ENCODE results near the gene ANP32A. TPM values are rescaled to one million over a fixed set of nuclear protein-coding genes. Genes with fewer than 3 reads are reported as not detected.
A peak's percentile ranks its signal among the peaks of the same experiment; 100 is the strongest.

The ANP32A gene
- total and polyA plus RNA-seq, 9 of the 15 experiments (the other 6 are each of a cell fraction or from before 2014, with no cell fraction given) = 13.2 to 656 (median 210) TPM

GRCh38 chr15:68821190-68821840 is 620 bp upstream of the ANP32A start (continued):
- TF ChIP-seq, protein P1, sequence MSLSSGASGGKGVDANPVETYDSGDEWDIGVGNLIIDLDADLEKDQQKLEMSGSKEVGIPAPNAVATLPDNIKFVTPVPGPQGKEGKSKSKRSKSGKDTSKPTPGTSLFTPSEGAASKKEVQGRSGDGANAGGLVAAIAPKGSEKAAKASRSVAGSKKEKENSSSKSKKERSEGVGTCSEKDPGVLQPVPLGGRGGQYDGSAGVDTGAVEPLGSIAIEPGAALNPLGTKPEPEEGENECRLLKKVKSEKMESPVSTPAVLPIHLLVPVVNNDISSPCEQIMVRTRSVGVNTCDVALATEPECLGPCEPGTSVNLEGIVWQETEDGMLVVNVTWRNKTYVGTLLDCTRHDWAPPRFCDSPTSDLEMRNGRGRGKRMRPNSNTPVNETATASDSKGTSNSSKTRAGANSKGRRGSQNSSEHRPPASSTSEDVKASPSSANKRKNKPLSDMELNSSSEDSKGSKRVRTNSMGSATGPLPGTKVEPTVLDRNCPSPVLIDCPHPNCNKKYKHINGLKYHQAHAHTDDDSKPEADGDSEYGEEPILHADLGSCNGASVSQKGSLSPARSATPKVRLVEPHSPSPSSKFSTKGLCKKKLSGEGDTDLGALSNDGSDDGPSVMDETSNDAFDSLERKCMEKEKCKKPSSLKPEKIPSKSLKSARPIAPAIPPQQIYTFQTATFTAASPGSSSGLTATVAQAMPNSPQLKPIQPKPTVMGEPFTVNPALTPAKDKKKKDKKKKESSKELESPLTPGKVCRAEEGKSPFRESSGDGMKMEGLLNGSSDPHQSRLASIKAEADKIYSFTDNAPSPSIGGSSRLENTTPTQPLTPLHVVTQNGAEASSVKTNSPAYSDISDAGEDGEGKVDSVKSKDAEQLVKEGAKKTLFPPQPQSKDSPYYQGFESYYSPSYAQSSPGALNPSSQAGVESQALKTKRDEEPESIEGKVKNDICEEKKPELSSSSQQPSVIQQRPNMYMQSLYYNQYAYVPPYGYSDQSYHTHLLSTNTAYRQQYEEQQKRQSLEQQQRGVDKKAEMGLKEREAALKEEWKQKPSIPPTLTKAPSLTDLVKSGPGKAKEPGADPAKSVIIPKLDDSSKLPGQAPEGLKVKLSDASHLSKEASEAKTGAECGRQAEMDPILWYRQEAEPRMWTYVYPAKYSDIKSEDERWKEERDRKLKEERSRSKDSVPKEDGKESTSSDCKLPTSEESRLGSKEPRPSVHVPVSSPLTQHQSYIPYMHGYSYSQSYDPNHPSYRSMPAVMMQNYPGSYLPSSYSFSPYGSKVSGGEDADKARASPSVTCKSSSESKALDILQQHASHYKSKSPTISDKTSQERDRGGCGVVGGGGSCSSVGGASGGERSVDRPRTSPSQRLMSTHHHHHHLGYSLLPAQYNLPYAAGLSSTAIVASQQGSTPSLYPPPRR (CRISPR knock-in tag; IDR thresholded peaks at IDR 0.05; ENCODE audit: borderline replicate concordance) = no peak
- TF ChIP-seq USF1 (CRISPR knock-in tag; IDR thresholded peaks at IDR 0.05) (no peak), YBX1 (IDR thresholded peaks at IDR 0.05) (no peak), ZBTB7A (IDR thresholded peaks at IDR 0.05; ENCODE audit: borderline replicate concordance, control insufficient read depth, low read depth, low read length) (peak; percentile 89; the same call in 1 of the 2 replicates), NCOA2 (IDR thresholded peaks at IDR 0.05; ENCODE audit: partially characterized antibody in 2 of 2) (no peak), UBTF (IDR thresholded peaks at IDR 0.05; ENCODE audit: borderline replicate concordance in 1 of 2, low read depth in 2 of 2, low read length in 2 of 2) (0 out of 4 replicates have a peak, but pooled peaks of 1 of the 2 experiments have one; percentile 10), SMARCC2 (IDR thresholded peaks at IDR 0.05; ENCODE audit: low read depth) (no peak), CCAR2 (IDR thresholded peaks at IDR 0.05; ENCODE audit: low read depth, low read length) (no peak), TAL1 (IDR thresholded peaks at IDR 0.05) (no peak), ZNF707 (CRISPR knock-in tag; conservative IDR thresholded peaks at IDR 0.05) (no peak), FOXK1 (CRISPR knock-in tag; IDR thresholded peaks at IDR 0.05; ENCODE audit: borderline replicate concordance) (no peak), CCNT2 (IDR thresholded peaks at IDR 0.05; ENCODE audit: borderline replicate concordance, extremely low read depth, insufficient read length, low read depth, low read length) (peak; percentile 56), ELF4 (CRISPR knock-in tag; IDR thresholded peaks at IDR 0.05) (no peak), ZNF354B (CRISPR knock-in tag; IDR thresholded peaks at IDR 0.05) (no peak), HDAC1 (IDR thresholded peaks at IDR 0.05) (0 out of 4 replicates have a peak, but pooled peaks of 1 of the 2 experiments have one; percentile 9), RB1 (IDR thresholded peaks at IDR 0.05; ENCODE audit: low read depth) (0 out of 2 replicates have a peak, but pooled peaks have one; percentile 13), EP300 (IDR thresholded peaks at IDR 0.05; ENCODE audit: low read length) (no peak)
- TF ChIP-seq, protein P2, sequence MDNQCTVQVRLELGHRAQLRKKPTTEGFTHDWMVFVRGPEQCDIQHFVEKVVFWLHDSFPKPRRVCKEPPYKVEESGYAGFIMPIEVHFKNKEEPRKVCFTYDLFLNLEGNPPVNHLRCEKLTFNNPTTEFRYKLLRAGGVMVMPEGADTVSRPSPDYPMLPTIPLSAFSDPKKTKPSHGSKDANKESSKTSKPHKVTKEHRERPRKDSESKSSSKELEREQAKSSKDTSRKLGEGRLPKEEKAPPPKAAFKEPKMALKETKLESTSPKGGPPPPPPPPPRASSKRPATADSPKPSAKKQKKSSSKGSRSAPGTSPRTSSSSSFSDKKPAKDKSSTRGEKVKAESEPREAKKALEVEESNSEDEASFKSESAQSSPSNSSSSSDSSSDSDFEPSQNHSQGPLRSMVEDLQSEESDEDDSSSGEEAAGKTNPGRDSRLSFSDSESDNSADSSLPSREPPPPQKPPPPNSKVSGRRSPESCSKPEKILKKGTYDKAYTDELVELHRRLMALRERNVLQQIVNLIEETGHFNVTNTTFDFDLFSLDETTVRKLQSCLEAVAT (IDR thresholded peaks at IDR 0.05) = no peak

Measured in K562 (cell line).